GM12878 (cell line): Measurements from ENCODE around the gene FKBP8. TPM values are rescaled to one million over a fixed set of nuclear protein-coding genes. Genes with fewer than 3 reads are reported as not detected.

Experiments
- BCL3 ChIP-seq: IDR thresholded peaks from 2 replicates; pipeline ENCODE4 v1.6.1; 2011; ENCODE audit warnings: borderline replicate concordance, low read depth, mild to moderate bottlenecking, moderate library complexity, low read length; ENCODE audit not compliant: insufficient read depth, poor library complexity, severe bottlenecking
- BMI1 ChIP-seq: fragments of 450-650 bp; IDR thresholded peaks from 2 replicates; pipeline ENCODE4 v1.6.1; 2016; ENCODE audit warnings: mild to moderate bottlenecking, moderate library complexity, borderline replicate concordance
- HSF1 ChIP-seq: fragments of 150-350 bp; IDR thresholded peaks from 2 replicates; pipeline ENCODE4 v1.6.1; 2014; ENCODE audit warnings: mild to moderate bottlenecking, low read depth, low read length
- NFXL1 ChIP-seq: fragments of 450-650 bp; IDR thresholded peaks from 2 replicates; pipeline ENCODE4 v1.6.1; 2017; ENCODE audit warnings: antibody characterized with exemption, mild to moderate bottlenecking, borderline replicate concordance
- NR2C1 ChIP-seq: fragments of 450-650 bp; IDR thresholded peaks from 2 replicates; pipeline ENCODE4 v1.6.1; 2017; ENCODE audit warnings: antibody characterized with exemption, mild to moderate bottlenecking, moderate library complexity
- NR2C2 ChIP-seq: IDR thresholded peaks from 2 replicates; pipeline ENCODE4 v1.6.1; 2011; ENCODE audit warnings: borderline replicate concordance, low read depth; ENCODE audit not compliant: control insufficient read depth, insufficient read length
- RB1 ChIP-seq: fragments of 450-650 bp; formaldehyde crosslinking; IDR thresholded peaks from 2 replicates; pipeline ENCODE4 v1.6.1; 2017; ENCODE audit warnings: mild to moderate bottlenecking, borderline replicate concordance
- SMAD1 ChIP-seq: fragments of 450-650 bp; IDR thresholded peaks from 2 replicates; pipeline ENCODE4 v1.6.1; 2018; ENCODE audit warnings: mild to moderate bottlenecking, low read depth; ENCODE audit not compliant: partially characterized antibody
- YBX1 ChIP-seq: fragments of 450-650 bp; IDR thresholded peaks from 2 replicates; pipeline ENCODE4 v1.6.1; 2016; ENCODE audit warnings: antibody characterized with exemption
- ZBTB11 ChIP-seq: fragments of 450-650 bp; formaldehyde crosslinking; IDR thresholded peaks from 2 replicates; pipeline ENCODE4 v1.5.0; 2022; ENCODE audit warnings: mild to moderate bottlenecking, missing genetic modification characterization
- ZBTB40 ChIP-seq: fragments of 450-650 bp; IDR thresholded peaks from 2 replicates; pipeline ENCODE4 v1.6.1; 2016; ENCODE audit warnings: mild to moderate bottlenecking, moderate library complexity, borderline replicate concordance
- ZNF274 ChIP-seq: IDR thresholded peaks from one replicate; pipeline ENCODE4 v1.8.0; 2011; ENCODE audit not compliant: insufficient read length, insufficient read depth
- polyA plus RNA-seq, 11 experiments: library from polyadenylated mRNA; depleted of rRNA in 4 of 11; unstranded in 6 of 11; stranded (reverse) in 5 of 11; fragments of >200 nt; fragmentation: Nextera tagmentation in 4 of 11; fragmentation: Illumina TruSeq in 1 of 11; extraction: Ambion mirVana in 4 of 11; extraction: Trizol in 1 of 11; gene quantifications; 1 replicate in 1 of 11; 2 replicates in 10 of 11; pipeline versions ENCODE4 v1.2.1 to v1.2.3, GENCODE V29; 2011 to 2016; ENCODE audit warnings: inconsistent platforms in 2 of 11, missing spikeins in 2 of 11, low read depth in 1 of 11
- total RNA-seq, 4 experiments: library from RNA; depleted of rRNA in 3 of 4; stranded (reverse); fragments of >200 nt in 3 of 4; fragmentation: Illumina TruSeq in 1 of 4; extraction: Trizol in 1 of 4; gene quantifications; 2 replicates each; pipeline versions ENCODE4 v1.2.1 to v1.2.3, GENCODE V29; 2013 to 2021
- TF ChIP-seq, protein P1 (sequence below): fragments of 450-650 bp; conservative IDR thresholded peaks from 2 replicates; pipeline ENCODE4 v1.6.1; 2017; ENCODE audit warnings: mild to moderate bottlenecking, moderate library complexity

FKBP8 gene
- total and polyA plus RNA-seq, 10 of the 15 experiments (the other 5 are each of a cell fraction or from before 2014, with no cell fraction given) = 0.13 to 205 (median 95.4) TPM

GRCh38 chr19:18557411-18558201 lies 14.2 kb upstream of the FKBP8 start, which contains the start of gene KXD1 (continued):
- TF ChIP-seq HSF1 = no peak
- TF ChIP-seq NFXL1 = no peak
- no peak for TF ChIP-seq ZBTB11
- TF ChIP-seq RB1 = no peak; the same call in 1 of the 2 replicates
- TF ChIP-seq ZNF274 = no peak
- no peak for TF ChIP-seq BMI1
- no peak for TF ChIP-seq NR2C2
- TF ChIP-seq YBX1 = no peak
- peak; percentile 82 for TF ChIP-seq SMAD1
- TF ChIP-seq, protein P1, sequence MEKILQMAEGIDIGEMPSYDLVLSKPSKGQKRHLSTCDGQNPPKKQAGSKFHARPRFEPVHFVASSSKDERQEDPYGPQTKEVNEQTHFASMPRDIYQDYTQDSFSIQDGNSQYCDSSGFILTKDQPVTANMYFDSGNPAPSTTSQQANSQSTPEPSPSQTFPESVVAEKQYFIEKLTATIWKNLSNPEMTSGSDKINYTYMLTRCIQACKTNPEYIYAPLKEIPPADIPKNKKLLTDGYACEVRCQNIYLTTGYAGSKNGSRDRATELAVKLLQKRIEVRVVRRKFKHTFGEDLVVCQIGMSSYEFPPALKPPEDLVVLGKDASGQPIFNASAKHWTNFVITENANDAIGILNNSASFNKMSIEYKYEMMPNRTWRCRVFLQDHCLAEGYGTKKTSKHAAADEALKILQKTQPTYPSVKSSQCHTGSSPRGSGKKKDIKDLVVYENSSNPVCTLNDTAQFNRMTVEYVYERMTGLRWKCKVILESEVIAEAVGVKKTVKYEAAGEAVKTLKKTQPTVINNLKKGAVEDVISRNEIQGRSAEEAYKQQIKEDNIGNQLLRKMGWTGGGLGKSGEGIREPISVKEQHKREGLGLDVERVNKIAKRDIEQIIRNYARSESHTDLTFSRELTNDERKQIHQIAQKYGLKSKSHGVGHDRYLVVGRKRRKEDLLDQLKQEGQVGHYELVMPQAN = peak; percentile 69
- peak; percentile 46; the same call in 1 of the 2 replicates for TF ChIP-seq ZBTB40
- no peak for TF ChIP-seq BCL3
- TF ChIP-seq NR2C1 = no peak; the same call in 1 of the 2 replicates
